OCI-LY1 (cell line): ENCODE results near the gene KLHL6.

Experiments
- EZH2 ChIP-seq: fragments of 200-600 bp; sonication (generic), shearing (Covaris generic); IDR thresholded peaks from 2 replicates; pipeline ENCODE4 v1.8.0; 2017; ENCODE audit warnings: borderline replicate concordance, mixed run types, mild to moderate bottlenecking, antibody characterized with exemption, low read length, moderate library complexity, mixed read lengths
- TF ChIP-seq, protein P1 (sequence below): fragments of 200-600 bp; sonication (generic), shearing (Covaris generic); IDR thresholded peaks from 2 replicates; pipeline ENCODE4 v1.5.1; 2017; ENCODE audit warnings: mild to moderate bottlenecking, antibody characterized with exemption, low read length, moderate library complexity, mixed read lengths

DNA sequence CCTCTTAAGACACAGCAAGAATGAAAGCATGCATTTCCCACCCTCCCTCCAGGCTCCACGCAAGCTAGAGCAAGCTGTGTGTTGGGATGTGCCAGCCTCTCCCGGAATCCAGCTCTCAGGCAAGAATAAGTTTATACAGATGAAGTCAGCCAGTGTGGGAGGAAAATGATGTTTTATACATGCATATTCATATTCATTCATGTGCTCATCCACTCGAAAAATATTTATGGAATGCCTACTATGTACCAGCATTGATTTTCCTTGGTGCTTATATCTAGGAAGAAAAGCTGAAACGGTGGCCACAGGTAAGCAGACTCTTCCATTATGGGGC is 62.7 kb downstream of the KLHL6 start:
- TF ChIP-seq, protein P1, sequence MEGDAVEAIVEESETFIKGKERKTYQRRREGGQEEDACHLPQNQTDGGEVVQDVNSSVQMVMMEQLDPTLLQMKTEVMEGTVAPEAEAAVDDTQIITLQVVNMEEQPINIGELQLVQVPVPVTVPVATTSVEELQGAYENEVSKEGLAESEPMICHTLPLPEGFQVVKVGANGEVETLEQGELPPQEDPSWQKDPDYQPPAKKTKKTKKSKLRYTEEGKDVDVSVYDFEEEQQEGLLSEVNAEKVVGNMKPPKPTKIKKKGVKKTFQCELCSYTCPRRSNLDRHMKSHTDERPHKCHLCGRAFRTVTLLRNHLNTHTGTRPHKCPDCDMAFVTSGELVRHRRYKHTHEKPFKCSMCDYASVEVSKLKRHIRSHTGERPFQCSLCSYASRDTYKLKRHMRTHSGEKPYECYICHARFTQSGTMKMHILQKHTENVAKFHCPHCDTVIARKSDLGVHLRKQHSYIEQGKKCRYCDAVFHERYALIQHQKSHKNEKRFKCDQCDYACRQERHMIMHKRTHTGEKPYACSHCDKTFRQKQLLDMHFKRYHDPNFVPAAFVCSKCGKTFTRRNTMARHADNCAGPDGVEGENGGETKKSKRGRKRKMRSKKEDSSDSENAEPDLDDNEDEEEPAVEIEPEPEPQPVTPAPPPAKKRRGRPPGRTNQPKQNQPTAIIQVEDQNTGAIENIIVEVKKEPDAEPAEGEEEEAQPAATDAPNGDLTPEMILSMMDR: no peak
- no peak for TF ChIP-seq EZH2
